ENCODE results near the gene TMEM201. TPM values are rescaled to one million over a fixed set of nuclear protein-coding genes. Genes with fewer than 3 reads are reported as not detected.

Gene TMEM201
- total and polyA plus RNA-seq, 2 of the 4 experiments (the other 2 are of a cell fraction), result 1.3 to 8.7 TPM

- in situ Hi-C loops (cut with MboI; ENCODE audit: low sequenced_read_pairs) (no loop called here), dilution Hi-C loops (cut with HindIII; ENCODE audit: low sequenced_read_pairs, unreplicated experiment) (no loop called here), intact Hi-C loops (cut with micrococcal nuclease) (no loop called here)
- no peak overlapping the region for H2AK5ac ChIP-seq (ENCODE audit: low read depth, low read length)
- ChIA-PET CTCF (interaction anchor here (0.6 kb wide), 1 partner anchor 16 kb away, joined by 3 read pairs; no protein-coding TSS in a partner anchor), POLR2A (ENCODE audit: unreplicated experiment) (no interaction called here)
- no peak overlapping the region for H3K14ac ChIP-seq (replicated peaks; ENCODE audit: low read depth, low read length)
- 0 out of 2 replicates have a peak, but pooled peaks cover 1% of the 10 kb centered on the region for H3K4me1 ChIP-seq (ENCODE audit: control insufficient read depth, insufficient read depth, low read length)
- no peak overlapping the region for H3K4ac ChIP-seq (ENCODE audit: low read depth, low read length)
- H3K36me3 ChIP-seq (ENCODE audit: control insufficient read depth, insufficient read depth, low read length), result no peaks in the 10 kb centered on the region
- no peak overlapping the region for H3K18ac ChIP-seq (ENCODE audit: low read depth, low read length)
- H3K27me3 ChIP-seq (ENCODE audit: control insufficient read depth, insufficient read depth, low read length), result peaks cover 29% of the 10 kb centered on the region; the same call in 1 of the 2 replicates
- no peak overlapping the region for H4K5ac ChIP-seq (ENCODE audit: low read depth, low read length)
- peak overlapping the region; percentile 55 for H3K4me3 ChIP-seq (ENCODE audit: insufficient read depth, low read depth, low read length)
- no peak overlapping the region for H2BK5ac ChIP-seq (ENCODE audit: low read depth, low read length, poor library complexity, severe bottlenecking)
- no peak overlapping the region for H4K91ac ChIP-seq (ENCODE audit: insufficient read depth, low read depth, low read length)
- no peak for DNase-seq
- H3K4me2 ChIP-seq (ENCODE audit: low read depth, low read length), result peak overlapping the region; percentile 33
- peak overlapping the region; percentile 70 for H2AK9ac ChIP-seq (replicated peaks; ENCODE audit: low read depth, low read length, poor library complexity)
- no peaks in the 10 kb centered on the region for H3K79me1 ChIP-seq (ENCODE audit: low read depth in 1 of 2, low read length in 2 of 2)
- H2BK20ac ChIP-seq (ENCODE audit: low read depth, low read length), result no peak overlapping the region
- H3K27ac ChIP-seq (ENCODE audit: insufficient read depth, low read length), result no peak overlapping the region
- peak overlapping the region; percentile 77 for H2AFZ ChIP-seq (replicated peaks; ENCODE audit: low read length, poor library complexity)
- no peaks in the 10 kb centered on the region for H3K9me3 ChIP-seq (ENCODE audit: control insufficient read depth, insufficient read depth, low read length)
- ATAC-seq (ENCODE audit: low read depth), result no peak
- no CpG with 5 or more reads among the region's 10 CpGs for WGBS, 2 experiments (ENCODE audit: extremely low coverage in 2 of 2, insufficient read length in 1 of 2)
- no peaks in the 10 kb centered on the region for H3K9me1 ChIP-seq (ENCODE audit: insufficient read depth, low read length)
- BruUV-seq (replicated peaks), result no TSS peak
- H2BK15ac ChIP-seq (ENCODE audit: low read depth, low read length), result no peak overlapping the region
- no peak overlapping the region for H2BK120ac ChIP-seq (ENCODE audit: low read depth, low read length)
- no peak overlapping the region for H3K9ac ChIP-seq (ENCODE audit: low read depth, low read length)
- H3K23ac ChIP-seq (ENCODE audit: low read depth, low read length), result peak overlapping the region; percentile 51; the same call in 1 of the 2 replicates
- no peak overlapping the region for H3K56ac ChIP-seq (ENCODE audit: extremely low read depth, insufficient read depth, low read length)
- TF ChIP-seq MXI1 (IDR thresholded peaks at IDR 0.05; ENCODE audit: borderline replicate concordance, low read depth, low read length), result no peak
- no peak for TF ChIP-seq RFX5 (IDR thresholded peaks at IDR 0.05; ENCODE audit: low read depth, low read length)
- no peak for TF ChIP-seq CHD1 (IDR thresholded peaks at IDR 0.05; ENCODE audit: low read depth, low read length)
- TF ChIP-seq, protein P1, sequence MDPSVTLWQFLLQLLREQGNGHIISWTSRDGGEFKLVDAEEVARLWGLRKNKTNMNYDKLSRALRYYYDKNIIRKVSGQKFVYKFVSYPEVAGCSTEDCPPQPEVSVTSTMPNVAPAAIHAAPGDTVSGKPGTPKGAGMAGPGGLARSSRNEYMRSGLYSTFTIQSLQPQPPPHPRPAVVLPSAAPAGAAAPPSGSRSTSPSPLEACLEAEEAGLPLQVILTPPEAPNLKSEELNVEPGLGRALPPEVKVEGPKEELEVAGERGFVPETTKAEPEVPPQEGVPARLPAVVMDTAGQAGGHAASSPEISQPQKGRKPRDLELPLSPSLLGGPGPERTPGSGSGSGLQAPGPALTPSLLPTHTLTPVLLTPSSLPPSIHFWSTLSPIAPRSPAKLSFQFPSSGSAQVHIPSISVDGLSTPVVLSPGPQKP (IDR thresholded peaks at IDR 0.05; ENCODE audit: borderline replicate concordance, low read depth, low read length), result no peak
- TF ChIP-seq FOS (IDR thresholded peaks at IDR 0.05; ENCODE audit: low read depth, low read length), result no peak
- no peak for TF ChIP-seq CEBPB (IDR thresholded peaks at IDR 0.05; ENCODE audit: low read depth, low read length)
- TF ChIP-seq NFE2L2 (IDR thresholded peaks at IDR 0.05; ENCODE audit: low read depth, low read length), result no peak
- TF ChIP-seq BHLHE40 (IDR thresholded peaks at IDR 0.05; ENCODE audit: low read depth, low read length), result no peak
- no peak for TF ChIP-seq SMC3 (IDR thresholded peaks at IDR 0.05; ENCODE audit: low read depth, low read length)
- TF ChIP-seq, protein P2, sequence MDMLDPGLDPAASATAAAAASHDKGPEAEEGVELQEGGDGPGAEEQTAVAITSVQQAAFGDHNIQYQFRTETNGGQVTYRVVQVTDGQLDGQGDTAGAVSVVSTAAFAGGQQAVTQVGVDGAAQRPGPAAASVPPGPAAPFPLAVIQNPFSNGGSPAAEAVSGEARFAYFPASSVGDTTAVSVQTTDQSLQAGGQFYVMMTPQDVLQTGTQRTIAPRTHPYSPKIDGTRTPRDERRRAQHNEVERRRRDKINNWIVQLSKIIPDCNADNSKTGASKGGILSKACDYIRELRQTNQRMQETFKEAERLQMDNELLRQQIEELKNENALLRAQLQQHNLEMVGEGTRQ (IDR thresholded peaks at IDR 0.05; ENCODE audit: low read depth, low read length), result no peak
- no peak for TF ChIP-seq RAD21 (IDR thresholded peaks at IDR 0.05; ENCODE audit: low read length)
- H4K8ac ChIP-seq (ENCODE audit: low read depth in 2 of 2, low read length in 2 of 2), result no peak overlapping the region
- no peaks in the 10 kb centered on the region for H4K20me1 ChIP-seq (ENCODE audit: insufficient read depth, low read length)
These were observed 62.5 kb downstream of the TMEM201 start for GRCh38 chr1:9651220-9651564.

Measured in IMR-90 (cell line).